NT2/D1 (cell line): ENCODE measurements around the gene CAPN9.

Source experiments
- SUZ12 ChIP-seq: IDR thresholded peaks from 2 replicates; pipeline ENCODE4 v1.6.1; 2011; ENCODE audit not compliant: insufficient read length, insufficient read depth; ENCODE audit errors: extremely low read depth
- YY1 ChIP-seq: IDR thresholded peaks from 2 replicates; pipeline ENCODE4 v1.6.1; 2011; ENCODE audit not compliant: insufficient read length, insufficient read depth

- TF ChIP-seq SUZ12 (no peak), YY1 (no peak)
Observed at GRCh38 chr1:230818901-230819300, 71.7 kb downstream of the CAPN9 start.
